Fibroblast of skin of right quadriceps (primary cell): Measurements from ENCODE around the gene KNTC1.

Experiments used
- DNase-seq: peaks from one replicate; pipeline ENCODE4 v3.0.0-alpha.2; 2013

KNTC1 gene

DNA sequence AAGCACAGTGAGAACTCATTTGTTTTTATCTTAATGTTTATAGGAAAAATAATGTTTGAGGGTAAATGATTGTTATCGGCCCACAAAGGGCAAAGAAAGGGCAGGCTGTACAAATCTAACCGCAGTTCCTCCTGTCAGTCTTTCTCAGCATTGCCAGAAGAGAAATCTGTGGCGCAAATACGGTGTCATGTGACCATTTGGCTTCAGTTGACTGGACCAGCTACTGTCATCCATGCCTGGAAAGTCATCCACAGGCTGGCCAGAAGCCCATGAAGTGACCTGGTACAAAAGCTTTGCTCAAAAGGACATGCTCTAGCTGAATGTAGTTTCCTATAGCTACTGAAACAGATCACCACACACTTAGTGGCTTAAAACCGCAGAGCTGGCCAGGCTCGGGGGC is 132.5 kb downstream of the KNTC1 start:
- no peak for DNase-seq

- DNase-seq: no peak
These were observed 134.2 kb downstream of the KNTC1 start for GRCh38 chr12:122661246-122661645.

DNA sequence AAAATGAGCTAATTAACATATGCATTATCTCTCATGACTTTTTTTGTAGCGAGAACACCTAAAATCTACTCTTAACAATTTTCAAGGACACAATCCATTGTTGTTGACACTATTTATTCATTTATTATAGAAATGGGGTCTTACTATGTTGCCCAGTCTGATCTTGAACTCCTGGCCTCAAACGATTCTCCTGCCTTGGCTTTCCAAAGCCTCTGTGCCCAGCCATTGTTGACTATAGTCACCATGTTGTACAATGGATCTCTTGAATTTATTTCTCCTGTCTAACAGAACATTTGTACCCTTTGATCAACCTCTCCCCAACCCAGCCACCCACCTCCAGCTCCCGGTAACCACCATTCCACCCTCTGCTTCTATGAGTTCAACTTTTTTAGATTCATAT is 134.9 kb downstream of the KNTC1 start:
- DNase-seq: no peak

GRCh38 chr12:122665349-122665748 is 138.3 kb downstream of the KNTC1 start:
- no peak for DNase-seq

- no peak for DNase-seq
These were observed 138.7 kb downstream of the KNTC1 start for GRCh38 chr12:122665759-122666158.

DNA sequence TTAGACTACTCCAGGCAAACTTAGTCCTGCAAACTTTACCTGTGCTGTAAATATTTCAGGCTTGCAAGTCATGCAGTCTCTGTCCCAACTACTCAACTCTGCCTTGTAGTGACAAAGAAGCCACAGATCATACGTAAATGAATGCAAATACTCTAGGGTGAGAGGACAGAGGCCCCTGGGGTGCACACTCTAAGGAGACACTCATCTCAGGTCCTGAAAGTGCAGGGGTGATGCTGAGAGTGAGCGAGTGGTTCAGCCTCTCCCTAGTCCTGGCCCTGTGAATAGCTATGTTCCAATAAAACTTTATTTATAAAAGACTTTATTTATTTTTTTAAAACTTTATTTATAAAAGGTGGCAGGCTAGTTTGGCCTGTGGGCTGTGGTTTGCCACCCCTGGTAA is 141.2 kb downstream of the KNTC1 start:
- no peak for DNase-seq

- peak; percentile 45 for DNase-seq
These were observed 142.5 kb downstream of the KNTC1 start for GRCh38 chr12:122669397-122670070.

GRCh38 chr12:122672515-122672914 is 145.5 kb downstream of the KNTC1 start:
- DNase-seq: no peak
